VCaP (cell line): ENCODE measurements around the gene FAHD2A.
"Not testable (repeated sequence)": the region's sequence is repeated elsewhere in the genome, so short reads cannot be mapped to it uniquely, and the experiment has no call there.

Experiments used
- H3K27ac ChIP-seq: fragments of 450-650 bp; 2 replicates; pipeline ENCODE4 v1.5.1; 2017
- CTCF ChIP-seq: fragments of 450-650 bp; conservative IDR thresholded peaks from 2 replicates; pipeline ENCODE4 v1.5.1; 2017; ENCODE audit warnings: mild to moderate bottlenecking, moderate library complexity

FAHD2A gene

GRCh38 chr2:95393901-95394300, 8.6 kb upstream of the FAHD2A start:
- H3K27ac ChIP-seq, result no peak overlapping the region
- no peak for TF ChIP-seq CTCF

- TF ChIP-seq CTCF, result no peak
- no peak overlapping the region for H3K27ac ChIP-seq
These were observed 3.4 kb upstream of the FAHD2A start for GRCh38 chr2:95399061-95399460.

GRCh38 chr2:95401480-95401879, 1.0 kb upstream of the FAHD2A start:
- TF ChIP-seq CTCF, result no peak
- peak overlapping the region; percentile 67; the same call in 1 of the 2 replicates for H3K27ac ChIP-seq

- H3K27ac ChIP-seq, result peak overlapping the region; percentile 67
These were observed 521 bp upstream of the FAHD2A start for GRCh38 chr2:95402004-95402369.

- peak; percentile 48 for TF ChIP-seq CTCF
- H3K27ac ChIP-seq, result peak overlapping the region; percentile 67; the same call in 1 of the 2 replicates
These were observed 755 bp downstream of the FAHD2A start for GRCh38 chr2:95403204-95403721.

- H3K27ac ChIP-seq, result not testable (repeated sequence)
These were observed 1.3 kb downstream of the FAHD2A start for GRCh38 chr2:95403824-95404223.

- H3K27ac ChIP-seq, result not testable (repeated sequence)
These were observed 2.2 kb downstream of the FAHD2A start for GRCh38 chr2:95404676-95405075.

GRCh38 chr2:95411239-95411638, 8.7 kb downstream of the FAHD2A start:
- not testable (repeated sequence) for H3K27ac ChIP-seq

- H3K27ac ChIP-seq, result not testable (repeated sequence)
- TF ChIP-seq CTCF, result peak; percentile 92
These were observed 11.6 kb downstream of the FAHD2A start for GRCh38 chr2:95414015-95414594.

GRCh38 chr2:95415138-95415537, 12.6 kb downstream of the FAHD2A start:
- not testable (repeated sequence) for H3K27ac ChIP-seq

- not testable (repeated sequence) for H3K27ac ChIP-seq
These were observed 13.1 kb downstream of the FAHD2A start for GRCh38 chr2:95415561-95415960.

GRCh38 chr2:95427196-95427867, 24.8 kb downstream of the FAHD2A start:
- not testable (repeated sequence) for H3K27ac ChIP-seq

- H3K27ac ChIP-seq, result not testable (repeated sequence)
These were observed 27.4 kb downstream of the FAHD2A start for GRCh38 chr2:95429748-95430467.

- not testable (repeated sequence) for H3K27ac ChIP-seq
These were observed 30.9 kb downstream of the FAHD2A start for GRCh38 chr2:95433373-95433772.

GRCh38 chr2:95433973-95434372, 31.5 kb downstream of the FAHD2A start:
- H3K27ac ChIP-seq, result not testable (repeated sequence)
